ENCODE data around the gene ITGB4.

DNA sequence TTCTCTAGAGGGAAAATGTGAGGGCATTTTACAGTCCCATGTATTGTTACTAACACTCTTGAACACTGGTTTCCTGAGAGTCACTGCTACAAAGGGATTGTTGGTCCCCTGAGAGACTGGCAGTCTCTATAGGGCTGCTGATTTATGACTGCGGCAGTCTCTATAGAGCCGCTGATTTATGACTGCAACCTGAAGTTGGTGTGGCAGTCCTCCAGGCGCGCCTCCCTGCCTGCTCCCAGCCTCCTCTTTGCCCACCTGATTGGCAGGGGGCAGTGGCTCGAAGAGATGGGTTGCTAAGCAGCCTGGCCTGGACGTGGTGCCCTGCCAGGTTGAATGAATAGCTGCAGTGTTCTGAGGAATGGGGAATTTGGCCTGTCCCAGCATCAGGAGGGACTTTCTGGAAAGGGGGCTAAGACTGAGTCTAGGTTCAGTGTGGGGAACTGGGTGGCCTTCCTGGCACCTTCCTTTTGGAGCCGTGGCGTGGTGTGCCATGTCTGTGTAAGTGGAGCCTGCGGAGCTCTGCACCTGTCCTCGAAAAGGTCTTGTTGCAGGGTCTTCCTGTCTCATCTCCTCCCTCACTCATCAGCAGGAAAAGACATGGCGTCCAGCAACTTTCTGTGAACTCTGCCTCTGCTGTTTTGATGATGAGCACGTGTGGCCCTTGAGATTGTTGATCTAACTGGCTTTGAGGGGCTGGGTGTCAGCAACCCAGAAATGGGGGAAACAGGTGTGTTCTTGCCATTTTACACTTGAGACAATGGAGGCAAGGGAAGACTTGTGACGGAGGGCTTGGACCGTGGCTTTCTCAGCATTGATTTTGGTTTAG lies 29.2 kb upstream of the ITGB4 start:
- TF ChIP-seq, protein P1, sequence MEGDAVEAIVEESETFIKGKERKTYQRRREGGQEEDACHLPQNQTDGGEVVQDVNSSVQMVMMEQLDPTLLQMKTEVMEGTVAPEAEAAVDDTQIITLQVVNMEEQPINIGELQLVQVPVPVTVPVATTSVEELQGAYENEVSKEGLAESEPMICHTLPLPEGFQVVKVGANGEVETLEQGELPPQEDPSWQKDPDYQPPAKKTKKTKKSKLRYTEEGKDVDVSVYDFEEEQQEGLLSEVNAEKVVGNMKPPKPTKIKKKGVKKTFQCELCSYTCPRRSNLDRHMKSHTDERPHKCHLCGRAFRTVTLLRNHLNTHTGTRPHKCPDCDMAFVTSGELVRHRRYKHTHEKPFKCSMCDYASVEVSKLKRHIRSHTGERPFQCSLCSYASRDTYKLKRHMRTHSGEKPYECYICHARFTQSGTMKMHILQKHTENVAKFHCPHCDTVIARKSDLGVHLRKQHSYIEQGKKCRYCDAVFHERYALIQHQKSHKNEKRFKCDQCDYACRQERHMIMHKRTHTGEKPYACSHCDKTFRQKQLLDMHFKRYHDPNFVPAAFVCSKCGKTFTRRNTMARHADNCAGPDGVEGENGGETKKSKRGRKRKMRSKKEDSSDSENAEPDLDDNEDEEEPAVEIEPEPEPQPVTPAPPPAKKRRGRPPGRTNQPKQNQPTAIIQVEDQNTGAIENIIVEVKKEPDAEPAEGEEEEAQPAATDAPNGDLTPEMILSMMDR (IDR thresholded peaks at IDR 0.05 in 2 of 3, conservative IDR thresholded peaks at IDR 0.05 in 1 of 3; ENCODE audit: control insufficient read depth in 2 of 3, extremely low read depth in 1 of 3, insufficient read depth in 1 of 3, low read depth in 3 of 3, low read length in 3 of 3): no peak
- TF ChIP-seq TBL1XR1 (IDR thresholded peaks at IDR 0.05; ENCODE audit: low read depth, low read length): no peak
